A549 (cell line): ENCODE data around the gene CEP57L1. TPM values are rescaled to one million over a fixed set of nuclear protein-coding genes. Genes with fewer than 3 reads are reported as not detected.
"Not testable (repeated sequence)": the region's sequence is repeated elsewhere in the genome, so short reads cannot be mapped to it uniquely, and the experiment has no call there.

Experiments
- ATAC-seq, 2 experiments: fragments of 200-7000 bp in 1 of 2; fragments of >200 bp in 1 of 2; cut with Nextera tagmentation in 1 of 2; cut with Tn5 transposase in 1 of 2; 3 replicates each; pipeline versions ENCODE4 v1.8.0 to v1.9.1; 2018 to 2020; ENCODE audit warnings: mild to moderate bottlenecking in 1 of 2, moderate library complexity in 1 of 2
- CTCF ChIA-PET: fragments of 300-600 bp; sonication (Branson Sonifier 250); formaldehyde crosslinking; extraction: SDS; loops from one replicate; lab custom pipeline; 2021; ENCODE audit warnings: antibody characterized with exemption, inconsistent platforms; lab: Yijun Ruan, JAX
- POLR2A ChIA-PET: fragments of 350-600 bp; formaldehyde crosslinking; extraction: SDS; loops from one replicate; lab custom pipeline; 2021; ENCODE audit warnings: antibody characterized with exemption, inconsistent platforms; lab: Yijun Ruan, JAX
- DNase-seq, 2 experiments: peaks; one replicate each; pipeline versions ENCODE4 v3.0.0 to v3.0.0-alpha.2; 2011 to 2016; ENCODE audit warnings: low read depth in 1 of 2, low spot score in 1 of 2
- FAIRE-seq: peaks from 2 replicates; lab custom pipeline; 2011; peaks lifted over from hg19 to GRCh38; lab: Jason Lieb, UNC
- H3K27ac ChIP-seq, 2 experiments: fragments of >200 bp; sonication (Bioruptor Twin); formaldehyde crosslinking; 3 replicates each; pipeline ENCODE4 v1.5.1; 2016 to 2017
- H3K4me1 ChIP-seq: fragments of >200 bp; sonication (Bioruptor Twin); formaldehyde crosslinking; 3 replicates; pipeline ENCODE4 v1.6.1; 2016
- H3K4me2 ChIP-seq: fragments of >200 bp; sonication (Bioruptor Twin); formaldehyde crosslinking; 3 replicates; pipeline ENCODE4 v1.6.1; 2016
- H3K4me3 ChIP-seq: fragments of >200 bp; sonication (Bioruptor Twin); formaldehyde crosslinking; 3 replicates; pipeline ENCODE4 v1.5.1; 2016
- H3K9me3 ChIP-seq: fragments of >200 bp; sonication (Bioruptor Twin); formaldehyde crosslinking; 3 replicates; pipeline ENCODE4 v1.6.1; 2016
- CBX2 ChIP-seq: fragments of 200-600 bp; sonication (generic); IDR thresholded peaks from 2 replicates; pipeline ENCODE4 v1.6.1; 2016; ENCODE audit warnings: low read depth, mild to moderate bottlenecking, borderline replicate concordance
- CEBPB ChIP-seq, 2 experiments: fragments of >200 bp in 1 of 2; sonication (Bioruptor Twin) in 1 of 2; formaldehyde crosslinking in 1 of 2; IDR thresholded peaks; 2 replicates each; pipeline ENCODE4 v1.6.1; 2012 to 2016
- CTCF ChIP-seq: fragments of >200 bp; sonication (Bioruptor Twin); formaldehyde crosslinking; IDR thresholded peaks from 3 replicates; pipeline ENCODE4 v1.5.1; 2016
- FOSL2 ChIP-seq, 2 experiments: fragments of 450-650 bp in 1 of 2; fragments of >200 bp in 1 of 2; sonication (Bioruptor Twin) in 1 of 2; formaldehyde crosslinking; IDR thresholded peaks; 2 replicates each; pipeline versions ENCODE4 v1.5.0 to v1.6.1; 2016 to 2020; ENCODE audit warnings: mild to moderate bottlenecking in 1 of 2, moderate library complexity in 1 of 2
- FOXS1 ChIP-seq: fragments of 250-450 bp; sonication (Bioruptor Pico); IDR thresholded peaks from 2 replicates; pipeline ENCODE4 v1.5.0; 2020; ENCODE audit warnings: mild to moderate bottlenecking, moderate library complexity
- HDAC2 ChIP-seq: fragments of 200-600 bp; sonication (generic); IDR thresholded peaks from 2 replicates; pipeline ENCODE4 v1.6.1; 2016
- HOXA7 ChIP-seq: fragments of 250-450 bp; sonication (Bioruptor Pico); IDR thresholded peaks from 2 replicates; pipeline ENCODE4 v1.5.0; 2020; ENCODE audit warnings: mild to moderate bottlenecking, moderate library complexity
- KDM1A ChIP-seq: fragments of 200-600 bp; sonication (generic); IDR thresholded peaks from 2 replicates; pipeline ENCODE4 v1.6.1; 2016; ENCODE audit warnings: low read depth, mild to moderate bottlenecking
- MAFK ChIP-seq: fragments of 450-650 bp; IDR thresholded peaks from 2 replicates; pipeline ENCODE4 v1.6.1; 2014; ENCODE audit not compliant: partially characterized antibody
- MAZ ChIP-seq: fragments of 150-350 bp; IDR thresholded peaks from 2 replicates; pipeline ENCODE4 v1.6.1; 2014; ENCODE audit warnings: antibody characterized with exemption, low read depth, low read length, borderline replicate concordance
- PBX3 ChIP-seq: IDR thresholded peaks from 2 replicates; pipeline ENCODE4 v1.6.1; 2012
- POLR2AphosphoS2 ChIP-seq: conservative IDR thresholded peaks from 2 replicates; pipeline ENCODE4 v1.6.1; 2012; ENCODE audit warnings: low read length, improper control_type of control experiment, inconsistent platforms
- RAD21 ChIP-seq, 2 experiments: fragments of >200 bp in 1 of 2; sonication (Bioruptor Twin) in 1 of 2; formaldehyde crosslinking in 1 of 2; IDR thresholded peaks in 1 of 2; conservative IDR thresholded peaks in 1 of 2; 2 replicates in 1 of 2; 3 replicates in 1 of 2; pipeline ENCODE4 v1.6.1; 2012 to 2018; ENCODE audit warnings: inconsistent platforms in 1 of 2
- RARB ChIP-seq: fragments of 250-450 bp; sonication (Bioruptor Pico); IDR thresholded peaks from 2 replicates; pipeline ENCODE4 v1.8.0; 2021; ENCODE audit warnings: mild to moderate bottlenecking, moderate library complexity
- RNF2 ChIP-seq: fragments of 200-600 bp; sonication (generic); IDR thresholded peaks from 2 replicates; pipeline ENCODE4 v1.6.1; 2016; ENCODE audit warnings: low read depth, mild to moderate bottlenecking, antibody characterized with exemption, moderate library complexity, borderline replicate concordance
- TFCP2L1 ChIP-seq: fragments of 250-450 bp; sonication (Bioruptor Pico); IDR thresholded peaks from 2 replicates; pipeline ENCODE4 v1.5.0; 2021; ENCODE audit warnings: mild to moderate bottlenecking
- TP53 ChIP-seq: fragments of 250-450 bp; sonication (Bioruptor Pico); IDR thresholded peaks from 2 replicates; pipeline ENCODE4 v1.5.0; 2021; ENCODE audit warnings: mild to moderate bottlenecking, moderate library complexity
- USF2 ChIP-seq: fragments of 450-650 bp; IDR thresholded peaks from 2 replicates; pipeline ENCODE4 v1.6.1; 2014; ENCODE audit warnings: antibody characterized with exemption
- ZC3H11A ChIP-seq: fragments of 450-650 bp; IDR thresholded peaks from 2 replicates; pipeline ENCODE4 v1.6.1; 2014; ENCODE audit warnings: antibody characterized with exemption, mild to moderate bottlenecking
- ZFP36 ChIP-seq: fragments of 450-650 bp; IDR thresholded peaks from 2 replicates; pipeline ENCODE4 v1.6.1; 2014; ENCODE audit warnings: borderline replicate concordance; ENCODE audit not compliant: partially characterized antibody
- ZNF302 ChIP-seq: fragments of 250-450 bp; sonication (Bioruptor Pico); IDR thresholded peaks from 2 replicates; pipeline ENCODE4 v1.9.0; 2021; ENCODE audit warnings: inconsistent platforms, mild to moderate bottlenecking, moderate library complexity
- ZSCAN20 ChIP-seq: fragments of 250-450 bp; sonication (Bioruptor Pico); IDR thresholded peaks from 2 replicates; pipeline ENCODE4 v1.8.0; 2022; ENCODE audit warnings: mild to moderate bottlenecking, moderate library complexity
- WGBS: methylation state at CpG from one replicate; pipeline ENCODE4 v1.1.6; 2017; ENCODE audit errors: missing lambda C conversion rate; 5-methylcytosine and 5-hydroxymethylcytosine counted together
- polyA plus RNA-seq, 4 experiments: library from polyadenylated mRNA; depleted of rRNA in 3 of 4; stranded (reverse); fragments of >200 nt; fragmentation: RNase III in 1 of 4; extraction: RNeasy Plus Mini Kit Qiagen cat#74134 plus additional on column Dnase treatment in 1 of 4; gene quantifications; 2 replicates in 3 of 4; 3 replicates in 1 of 4; pipeline ENCODE4 v1.2.3, GENCODE V29; 2011 to 2017
- TF ChIP-seq, protein P1 (sequence below): fragments of >200 bp; sonication (Bioruptor Twin); formaldehyde crosslinking; IDR thresholded peaks from 3 replicates; pipeline ENCODE4 v1.6.1; 2016
- TF ChIP-seq, protein P2 (sequence below): fragments of >200 bp; sonication (Bioruptor Twin); formaldehyde crosslinking; IDR thresholded peaks from 2 replicates; pipeline ENCODE4 v1.6.1; 2016
- TF ChIP-seq, protein P3 (sequence below): fragments of 150-350 bp; IDR thresholded peaks from 2 replicates; pipeline ENCODE4 v1.6.1; 2014; ENCODE audit warnings: low read depth, mild to moderate bottlenecking, low read length
- TF ChIP-seq, protein P4 (sequence below): fragments of 250-450 bp; sonication (Bioruptor Pico); IDR thresholded peaks from 2 replicates; pipeline ENCODE4 v1.5.0; 2020; ENCODE audit warnings: low read depth, mild to moderate bottlenecking, moderate library complexity

The CEP57L1 gene
- polyA plus RNA-seq, 2 of the 4 experiments (the other 2 are of a cell fraction), result 8.9 to 20.5 TPM

DNA sequence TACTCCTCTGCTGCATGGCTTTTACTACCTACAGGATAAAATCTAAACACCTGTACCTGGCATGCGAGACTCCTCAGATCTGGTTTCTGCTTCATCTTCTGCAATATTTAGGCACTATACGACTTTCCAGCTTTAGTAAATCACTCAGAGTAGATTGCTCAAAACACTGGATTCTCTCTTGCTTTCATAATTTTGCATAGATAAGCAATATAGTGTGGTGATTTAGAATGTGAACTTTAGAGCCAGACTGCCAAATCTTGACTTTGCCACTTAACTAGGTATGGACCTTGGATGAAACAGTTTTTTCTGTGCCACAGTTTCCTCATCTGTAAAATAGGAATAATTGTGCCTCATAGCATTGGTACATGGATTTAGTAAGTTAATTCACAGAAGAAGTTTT, 28.9 kb downstream of the CEP57L1 start:
- POLR2A ChIA-PET, result no interaction called here
- no peak for FAIRE-seq
- DNase-seq, result no peak
- Histone ChIP-seq H3K4me1 (peaks cover 20% of the 10 kb centered on the region), H3K9me3 (no peaks in the 10 kb centered on the region), H3K27ac (no peak overlapping the region), H3K4me2 (no peak overlapping the region), H3K4me3 (no peak overlapping the region)
- CTCF ChIA-PET, result no interaction called here
- TF ChIP-seq HOXA7 (no peak), MAFK (peak; percentile 40), CEBPB (IDR thresholded peaks at IDR 0.05) (no peak), PBX3 (no peak)
- 85% methylated on average over 2 of the region's 2 CpGs for WGBS
- no peak for ATAC-seq

GRCh38 chr6:109125504-109125903, 30.2 kb downstream of the CEP57L1 start:
- H3K4me2 ChIP-seq, result no peak overlapping the region
- no peak overlapping the region for H3K27ac ChIP-seq
- 77% methylated on average over 3 of the region's 3 CpGs for WGBS
- TF ChIP-seq MAZ (no peak), KDM1A (no peak), HOXA7 (no peak), RAD21 (conservative IDR thresholded peaks at IDR 0.05 in 1 of 2, IDR thresholded peaks at IDR 0.05 in 1 of 2) (no peak), ZSCAN20 (no peak), HDAC2 (no peak), TFCP2L1 (CRISPR knock-in tag) (no peak), USF2 (no peak), CEBPB (IDR thresholded peaks at IDR 0.05) (no peak), CBX2 (no peak), FOXS1 (no peak), FOSL2 (IDR thresholded peaks at IDR 0.05) (no peak), FOSL2 (CRISPR knock-in tag; IDR thresholded peaks at IDR 0.05) (no peak), POLR2AphosphoS2 (no peak), ZFP36 (no peak), RNF2 (no peak), ZNF302 (CRISPR knock-in tag) (no peak), RARB (CRISPR knock-in tag) (no peak)
- TF ChIP-seq, protein P1, sequence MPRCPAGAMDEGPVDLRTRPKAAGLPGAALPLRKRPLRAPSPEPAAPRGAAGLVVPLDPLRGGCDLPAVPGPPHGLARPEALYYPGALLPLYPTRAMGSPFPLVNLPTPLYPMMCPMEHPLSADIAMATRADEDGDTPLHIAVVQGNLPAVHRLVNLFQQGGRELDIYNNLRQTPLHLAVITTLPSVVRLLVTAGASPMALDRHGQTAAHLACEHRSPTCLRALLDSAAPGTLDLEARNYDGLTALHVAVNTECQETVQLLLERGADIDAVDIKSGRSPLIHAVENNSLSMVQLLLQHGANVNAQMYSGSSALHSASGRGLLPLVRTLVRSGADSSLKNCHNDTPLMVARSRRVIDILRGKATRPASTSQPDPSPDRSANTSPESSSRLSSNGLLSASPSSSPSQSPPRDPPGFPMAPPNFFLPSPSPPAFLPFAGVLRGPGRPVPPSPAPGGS, result no peak
- POLR2A ChIA-PET, result no interaction called here
- CTCF ChIA-PET, result no interaction called here
- peaks cover 13% of the 10 kb centered on the region; the same call in 2 of the 3 replicates for H3K4me1 ChIP-seq
- FAIRE-seq (no peak), DNase-seq (no peak), ATAC-seq (no peak)
- no peaks in the 10 kb centered on the region for H3K9me3 ChIP-seq
- no peak overlapping the region for H3K4me3 ChIP-seq

DNA sequence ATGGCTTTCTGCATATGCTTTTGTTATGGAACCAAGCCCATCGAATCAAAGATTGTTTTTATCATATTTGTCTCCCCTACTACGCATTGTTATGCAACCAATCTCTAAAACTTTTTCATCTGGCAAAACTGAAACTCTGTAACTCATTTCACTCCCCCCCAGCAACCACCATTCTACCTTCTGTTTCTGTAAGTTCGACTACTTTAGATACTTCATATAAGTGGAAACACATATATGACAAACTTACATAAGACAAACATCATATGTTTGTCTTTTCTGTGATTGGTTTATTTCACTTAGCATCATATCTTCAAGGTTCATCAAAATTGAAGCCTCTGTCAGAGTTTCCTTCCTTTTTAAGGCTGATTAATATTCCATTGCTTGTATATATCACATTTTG, 34.8 kb downstream of the CEP57L1 start:
- no peak overlapping the region for H3K4me2 ChIP-seq
- no peak for TF ChIP-seq ZC3H11A
- TF ChIP-seq, protein P2, sequence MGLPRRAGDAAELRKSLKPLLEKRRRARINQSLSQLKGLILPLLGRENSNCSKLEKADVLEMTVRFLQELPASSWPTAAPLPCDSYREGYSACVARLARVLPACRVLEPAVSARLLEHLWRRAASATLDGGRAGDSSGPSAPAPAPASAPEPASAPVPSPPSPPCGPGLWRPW, result no peak
- no peak for TF ChIP-seq TP53 (CRISPR knock-in tag)
- TF ChIP-seq, protein P3, sequence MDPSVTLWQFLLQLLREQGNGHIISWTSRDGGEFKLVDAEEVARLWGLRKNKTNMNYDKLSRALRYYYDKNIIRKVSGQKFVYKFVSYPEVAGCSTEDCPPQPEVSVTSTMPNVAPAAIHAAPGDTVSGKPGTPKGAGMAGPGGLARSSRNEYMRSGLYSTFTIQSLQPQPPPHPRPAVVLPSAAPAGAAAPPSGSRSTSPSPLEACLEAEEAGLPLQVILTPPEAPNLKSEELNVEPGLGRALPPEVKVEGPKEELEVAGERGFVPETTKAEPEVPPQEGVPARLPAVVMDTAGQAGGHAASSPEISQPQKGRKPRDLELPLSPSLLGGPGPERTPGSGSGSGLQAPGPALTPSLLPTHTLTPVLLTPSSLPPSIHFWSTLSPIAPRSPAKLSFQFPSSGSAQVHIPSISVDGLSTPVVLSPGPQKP, result no peak
- TF ChIP-seq, protein P4, sequence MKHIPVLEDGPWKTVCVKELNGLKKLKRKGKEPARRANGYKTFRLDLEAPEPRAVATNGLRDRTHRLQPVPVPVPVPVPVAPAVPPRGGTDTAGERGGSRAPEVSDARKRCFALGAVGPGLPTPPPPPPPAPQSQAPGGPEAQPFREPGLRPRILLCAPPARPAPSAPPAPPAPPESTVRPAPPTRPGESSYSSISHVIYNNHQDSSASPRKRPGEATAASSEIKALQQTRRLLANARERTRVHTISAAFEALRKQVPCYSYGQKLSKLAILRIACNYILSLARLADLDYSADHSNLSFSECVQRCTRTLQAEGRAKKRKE (CRISPR knock-in tag), result no peak
- no peak for TF ChIP-seq CTCF
- no peaks in the 10 kb centered on the region for H3K9me3 ChIP-seq
- no peak overlapping the region for H3K4me3 ChIP-seq
- POLR2A ChIA-PET, result no interaction called here
- 81% methylated on average over 3 of the region's 3 CpGs for WGBS
- CTCF ChIA-PET, result no interaction called here
- FAIRE-seq (no peak), DNase-seq (no peak), ATAC-seq (no peak)
- H3K4me1 ChIP-seq, result no peaks in the 10 kb centered on the region
- no peak overlapping the region for H3K27ac ChIP-seq

DNA sequence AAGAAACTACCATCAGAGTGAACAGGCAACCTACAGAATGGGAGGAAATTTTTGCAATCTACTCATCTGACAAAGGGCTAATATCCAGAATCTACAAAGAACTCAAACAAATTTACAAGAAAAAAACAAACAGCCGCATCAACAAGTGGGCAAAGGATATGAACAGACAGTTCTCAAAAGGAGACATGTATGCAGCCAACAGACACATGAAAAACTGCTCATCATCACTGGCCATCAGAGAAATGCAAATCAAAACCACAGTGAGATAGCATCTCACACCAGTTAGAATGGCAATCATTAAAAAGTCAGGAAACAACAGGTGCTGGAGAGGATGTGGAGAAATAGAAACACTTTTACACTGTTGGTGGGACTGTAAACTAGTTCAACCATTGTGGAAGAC, 40.3 kb downstream of the CEP57L1 start:
- H3K9me3 ChIP-seq, H3K27ac ChIP-seq, H3K4me2 ChIP-seq, FAIRE-seq, H3K4me3 ChIP-seq, POLR2A ChIA-PET, DNase-seq, H3K4me1 ChIP-seq, CTCF ChIA-PET, ATAC-seq: not testable (repeated sequence)
- WGBS, result 95% methylated on average over 1 of the region's 1 CpG
